GM23338 (cell line): Measurements from ENCODE around the gene ADSS1. TPM values are rescaled to one million over a fixed set of nuclear protein-coding genes. Genes with fewer than 3 reads are reported as not detected.

Experiments
- ATAC-seq: fragments of 200-7000 bp; cut with Tn5 transposase; 3 replicates; pipeline ENCODE4 v1.9.1; 2020
- DNase-seq: peaks from one replicate; pipeline ENCODE4 v3.0.0-alpha.2; 2015; ENCODE audit warnings: low spot score
- H2AFZ ChIP-seq: fragments of 200-600 bp; sonication (generic); 2 replicates; pipeline ENCODE4 v1.8.0; 2016; ENCODE audit warnings: antibody characterized with exemption, mild to moderate bottlenecking, moderate library complexity
- H3F3A ChIP-seq: fragments of 200-600 bp; sonication (generic); replicated peaks from 2 replicates; pipeline ENCODE4 v1.8.0; 2017; ENCODE audit warnings: antibody characterized with exemption, mixed run types, low read depth
- H3K27ac ChIP-seq: fragments of 200-600 bp; sonication (generic); 2 replicates; pipeline ENCODE4 v1.6.1; 2016; ENCODE audit warnings: low read depth
- H3K27me3 ChIP-seq: fragments of 200-600 bp; sonication (generic); 2 replicates; pipeline ENCODE4 v1.8.0; 2016; ENCODE audit warnings: mild to moderate bottlenecking, mixed run types, moderate library complexity; ENCODE audit not compliant: insufficient read depth
- H3K36me3 ChIP-seq: fragments of 200-600 bp; sonication (generic); 2 replicates; pipeline ENCODE4 v1.8.0; 2016; ENCODE audit warnings: mild to moderate bottlenecking; ENCODE audit not compliant: insufficient read depth
- H3K4me1 ChIP-seq: fragments of 200-600 bp; sonication (generic); 2 replicates; pipeline ENCODE4 v1.8.0; 2016; ENCODE audit warnings: mild to moderate bottlenecking, moderate library complexity; ENCODE audit not compliant: insufficient read depth
- H3K4me2 ChIP-seq: fragments of 200-600 bp; sonication (generic); 2 replicates; pipeline ENCODE4 v1.7.1; 2017; ENCODE audit warnings: mixed run types
- H3K4me3 ChIP-seq: fragments of 200-600 bp; sonication (generic); 2 replicates; pipeline ENCODE4 v1.6.1; 2016; ENCODE audit warnings: mixed run types
- H3K79me2 ChIP-seq: fragments of 200-600 bp; sonication (generic); replicated peaks from 2 replicates; pipeline ENCODE4 v1.8.0; 2017; ENCODE audit warnings: mild to moderate bottlenecking; ENCODE audit not compliant: insufficient read depth
- H3K9me2 ChIP-seq: fragments of 200-600 bp; sonication (generic); 2 replicates; pipeline ENCODE4 v1.8.0; 2017; ENCODE audit not compliant: insufficient read depth
- H4K20me1 ChIP-seq: fragments of 200-600 bp; sonication (generic); replicated peaks from 2 replicates; pipeline ENCODE4 v1.8.0; 2017; ENCODE audit warnings: mild to moderate bottlenecking; ENCODE audit not compliant: insufficient read depth
- H3K27ac Mint-ChIP-seq: 2 replicates; pipeline ENCODE4 v1.8.0; 2020; ENCODE audit warnings: inconsistent platforms, mild to moderate bottlenecking, moderate library complexity, mixed read lengths
- H3K27me3 Mint-ChIP-seq: 3 replicates; pipeline ENCODE4 v1.8.0; 2022; ENCODE audit warnings: low read depth, mild to moderate bottlenecking, moderate library complexity, mixed read lengths, inconsistent platforms; ENCODE audit not compliant: insufficient read depth, poor library complexity
- H3K36me3 Mint-ChIP-seq: 3 replicates; pipeline ENCODE4 v1.8.0; 2021; ENCODE audit warnings: low read depth, mild to moderate bottlenecking, inconsistent platforms, moderate library complexity, mixed read lengths
- H3K4me1 Mint-ChIP-seq: 3 replicates; pipeline ENCODE4 v1.8.0; 2020; ENCODE audit warnings: mild to moderate bottlenecking, inconsistent platforms, mixed read lengths
- H3K4me3 Mint-ChIP-seq: 3 replicates; pipeline ENCODE4 v1.8.0; 2021; ENCODE audit warnings: moderate library complexity, mild to moderate bottlenecking, inconsistent platforms, mixed read lengths
- H3K9me3 Mint-ChIP-seq: 3 replicates; pipeline ENCODE4 v1.8.0; 2020; ENCODE audit warnings: moderate library complexity, mild to moderate bottlenecking, inconsistent platforms, mixed read lengths
- EZH2 ChIP-seq: fragments of 200-600 bp; sonication (generic); IDR thresholded peaks from one replicate; pipeline ENCODE4 v1.8.0; 2017; ENCODE audit warnings: antibody characterized with exemption, mild to moderate bottlenecking, low read depth; ENCODE audit not compliant: unreplicated experiment
- EZH2phosphoT487 ChIP-seq: fragments of 200-600 bp; sonication (generic); IDR thresholded peaks from one replicate; pipeline ENCODE4 v1.8.1; 2018; ENCODE audit warnings: antibody characterized with exemption; ENCODE audit not compliant: unreplicated experiment
- JUNB ChIP-seq: IDR thresholded peaks from one replicate; pipeline ENCODE4 v1.6.1; 2016; ENCODE audit warnings: antibody characterized with exemption; ENCODE audit not compliant: unreplicated experiment
- NANOG ChIP-seq: IDR thresholded peaks from 2 replicates; pipeline ENCODE4 v1.6.1; 2016; ENCODE audit warnings: antibody characterized with exemption, borderline replicate concordance
- STAT1 ChIP-seq: IDR thresholded peaks from one replicate; pipeline ENCODE4 v1.6.1; 2016; ENCODE audit warnings: antibody characterized with exemption; ENCODE audit not compliant: unreplicated experiment
- ZNF114 ChIP-seq: fragments of 250-450 bp; sonication (Bioruptor Pico); IDR thresholded peaks from 2 replicates; pipeline ENCODE4 v1.5.0; 2020; ENCODE audit warnings: mild to moderate bottlenecking, moderate library complexity
- ZNF331 ChIP-seq: fragments of 250-450 bp; sonication (Bioruptor Pico); IDR thresholded peaks from 2 replicates; pipeline ENCODE4 v1.5.0; 2020; ENCODE audit warnings: low read depth, mild to moderate bottlenecking, moderate library complexity
- polyA plus RNA-seq: library from polyadenylated mRNA; unstranded; fragments of >200 nt; fragmentation: Nextera tagmentation; extraction: Ambion mirVana; gene quantifications from 2 replicates; pipeline ENCODE4 v1.2.1, GENCODE V29; 2016
- total RNA-seq: library from RNA; depleted of rRNA; stranded (reverse); fragments of >200 nt; shearing (Covaris generic); gene quantifications from 2 replicates; pipeline ENCODE4 v1.2.3, GENCODE V29; 2014
- TF ChIP-seq, protein P1 (sequence below): fragments of 250-450 bp; sonication (Bioruptor Pico); IDR thresholded peaks from 2 replicates; pipeline ENCODE4 v1.5.0; 2020; ENCODE audit warnings: mild to moderate bottlenecking, moderate library complexity
- TF ChIP-seq, protein P2 (sequence below): IDR thresholded peaks from 2 replicates; pipeline ENCODE4 v1.6.1; 2016; ENCODE audit warnings: antibody characterized with exemption
- TF ChIP-seq, protein P3 (sequence below), 2 experiments: fragments of 200-600 bp in 1 of 2; sonication (generic) in 1 of 2; conservative IDR thresholded peaks; 2 replicates each; pipeline versions ENCODE4 v1.5.1 to v1.6.1; 2016 to 2017; ENCODE audit warnings: antibody characterized with exemption in 2 of 2, low read depth in 2 of 2, mild to moderate bottlenecking in 2 of 2, moderate library complexity in 1 of 2

The ADSS1 gene
- total and polyA plus RNA-seq, 2 experiments from 2014 or later = 9.5 to 11.6 TPM

DNA sequence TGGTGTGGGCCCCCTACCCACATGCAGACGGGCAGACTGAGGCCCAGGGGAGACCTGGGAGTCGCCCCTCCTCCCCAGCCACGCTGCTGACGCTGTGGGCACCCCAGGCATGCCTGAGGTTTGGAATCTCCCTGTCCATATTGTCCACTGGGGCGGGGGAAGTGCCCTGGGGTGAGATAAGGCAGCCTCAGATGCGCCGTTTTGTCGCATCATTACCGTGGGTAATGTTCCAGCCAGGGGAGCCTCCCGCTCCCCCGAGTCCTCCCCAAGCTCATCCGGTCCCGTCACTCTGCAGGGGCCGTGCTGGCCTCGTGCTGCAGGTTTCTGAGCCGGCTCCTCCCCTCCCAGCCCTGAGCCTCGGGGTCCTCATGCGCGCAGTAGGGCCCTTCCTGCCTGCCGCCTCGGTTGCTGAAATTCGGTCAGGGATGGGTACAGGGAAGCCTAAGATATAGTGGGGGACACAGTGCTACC, 23.2 kb upstream of the ADSS1 start (continued):
- TF ChIP-seq, protein P1, sequence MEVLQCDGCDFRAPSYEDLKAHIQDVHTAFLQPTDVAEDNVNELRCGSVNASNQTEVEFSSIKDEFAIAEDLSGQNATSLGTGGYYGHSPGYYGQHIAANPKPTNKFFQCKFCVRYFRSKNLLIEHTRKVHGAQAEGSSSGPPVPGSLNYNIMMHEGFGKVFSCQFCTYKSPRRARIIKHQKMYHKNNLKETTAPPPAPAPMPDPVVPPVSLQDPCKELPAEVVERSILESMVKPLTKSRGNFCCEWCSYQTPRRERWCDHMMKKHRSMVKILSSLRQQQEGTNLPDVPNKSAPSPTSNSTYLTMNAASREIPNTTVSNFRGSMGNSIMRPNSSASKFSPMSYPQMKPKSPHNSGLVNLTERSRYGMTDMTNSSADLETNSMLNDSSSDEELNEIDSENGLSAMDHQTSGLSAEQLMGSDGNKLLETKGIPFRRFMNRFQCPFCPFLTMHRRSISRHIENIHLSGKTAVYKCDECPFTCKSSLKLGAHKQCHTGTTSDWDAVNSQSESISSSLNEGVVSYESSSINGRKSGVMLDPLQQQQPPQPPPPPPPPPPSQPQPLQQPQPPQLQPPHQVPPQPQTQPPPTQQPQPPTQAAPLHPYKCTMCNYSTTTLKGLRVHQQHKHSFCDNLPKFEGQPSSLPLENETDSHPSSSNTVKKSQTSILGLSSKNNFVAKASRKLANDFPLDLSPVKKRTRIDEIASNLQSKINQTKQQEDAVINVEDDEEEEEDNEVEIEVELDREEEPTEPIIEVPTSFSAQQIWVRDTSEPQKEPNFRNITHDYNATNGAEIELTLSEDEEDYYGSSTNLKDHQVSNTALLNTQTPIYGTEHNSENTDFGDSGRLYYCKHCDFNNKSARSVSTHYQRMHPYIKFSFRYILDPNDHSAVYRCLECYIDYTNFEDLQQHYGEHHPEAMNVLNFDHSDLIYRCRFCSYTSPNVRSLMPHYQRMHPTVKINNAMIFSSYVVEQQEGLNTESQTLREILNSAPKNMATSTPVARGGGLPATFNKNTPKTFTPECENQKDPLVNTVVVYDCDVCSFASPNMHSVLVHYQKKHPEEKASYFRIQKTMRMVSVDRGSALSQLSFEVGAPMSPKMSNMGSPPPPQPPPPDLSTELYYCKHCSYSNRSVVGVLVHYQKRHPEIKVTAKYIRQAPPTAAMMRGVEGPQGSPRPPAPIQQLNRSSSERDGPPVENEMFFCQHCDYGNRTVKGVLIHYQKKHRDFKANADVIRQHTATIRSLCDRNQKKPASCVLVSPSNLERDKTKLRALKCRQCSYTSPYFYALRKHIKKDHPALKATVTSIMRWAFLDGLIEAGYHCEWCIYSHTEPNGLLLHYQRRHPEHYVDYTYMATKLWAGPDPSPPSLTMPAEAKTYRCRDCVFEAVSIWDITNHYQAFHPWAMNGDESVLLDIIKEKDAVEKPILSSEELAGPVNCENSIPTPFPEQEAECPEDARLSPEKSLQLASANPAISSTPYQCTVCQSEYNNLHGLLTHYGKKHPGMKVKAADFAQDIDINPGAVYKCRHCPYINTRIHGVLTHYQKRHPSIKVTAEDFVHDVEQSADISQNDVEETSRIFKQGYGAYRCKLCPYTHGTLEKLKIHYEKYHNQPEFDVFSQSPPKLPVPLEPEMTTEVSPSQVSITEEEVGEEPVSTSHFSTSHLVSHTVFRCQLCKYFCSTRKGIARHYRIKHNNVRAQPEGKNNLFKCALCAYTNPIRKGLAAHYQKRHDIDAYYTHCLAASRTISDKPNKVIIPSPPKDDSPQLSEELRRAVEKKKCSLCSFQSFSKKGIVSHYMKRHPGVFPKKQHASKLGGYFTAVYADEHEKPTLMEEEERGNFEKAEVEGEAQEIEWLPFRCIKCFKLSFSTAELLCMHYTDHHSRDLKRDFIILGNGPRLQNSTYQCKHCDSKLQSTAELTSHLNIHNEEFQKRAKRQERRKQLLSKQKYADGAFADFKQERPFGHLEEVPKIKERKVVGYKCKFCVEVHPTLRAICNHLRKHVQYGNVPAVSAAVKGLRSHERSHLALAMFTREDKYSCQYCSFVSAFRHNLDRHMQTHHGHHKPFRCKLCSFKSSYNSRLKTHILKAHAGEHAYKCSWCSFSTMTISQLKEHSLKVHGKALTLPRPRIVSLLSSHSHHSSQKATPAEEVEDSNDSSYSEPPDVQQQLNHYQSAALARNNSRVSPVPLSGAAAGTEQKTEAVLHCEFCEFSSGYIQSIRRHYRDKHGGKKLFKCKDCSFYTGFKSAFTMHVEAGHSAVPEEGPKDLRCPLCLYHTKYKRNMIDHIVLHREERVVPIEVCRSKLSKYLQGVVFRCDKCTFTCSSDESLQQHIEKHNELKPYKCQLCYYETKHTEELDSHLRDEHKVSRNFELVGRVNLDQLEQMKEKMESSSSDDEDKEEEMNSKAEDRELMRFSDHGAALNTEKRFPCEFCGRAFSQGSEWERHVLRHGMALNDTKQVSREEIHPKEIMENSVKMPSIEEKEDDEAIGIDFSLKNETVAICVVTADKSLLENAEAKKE (CRISPR knock-in tag) = no peak
- TF ChIP-seq, protein P2, sequence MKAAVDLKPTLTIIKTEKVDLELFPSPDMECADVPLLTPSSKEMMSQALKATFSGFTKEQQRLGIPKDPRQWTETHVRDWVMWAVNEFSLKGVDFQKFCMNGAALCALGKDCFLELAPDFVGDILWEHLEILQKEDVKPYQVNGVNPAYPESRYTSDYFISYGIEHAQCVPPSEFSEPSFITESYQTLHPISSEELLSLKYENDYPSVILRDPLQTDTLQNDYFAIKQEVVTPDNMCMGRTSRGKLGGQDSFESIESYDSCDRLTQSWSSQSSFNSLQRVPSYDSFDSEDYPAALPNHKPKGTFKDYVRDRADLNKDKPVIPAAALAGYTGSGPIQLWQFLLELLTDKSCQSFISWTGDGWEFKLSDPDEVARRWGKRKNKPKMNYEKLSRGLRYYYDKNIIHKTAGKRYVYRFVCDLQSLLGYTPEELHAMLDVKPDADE = no peak
- TF ChIP-seq ZNF331 (CRISPR knock-in tag) = no peak

DNA sequence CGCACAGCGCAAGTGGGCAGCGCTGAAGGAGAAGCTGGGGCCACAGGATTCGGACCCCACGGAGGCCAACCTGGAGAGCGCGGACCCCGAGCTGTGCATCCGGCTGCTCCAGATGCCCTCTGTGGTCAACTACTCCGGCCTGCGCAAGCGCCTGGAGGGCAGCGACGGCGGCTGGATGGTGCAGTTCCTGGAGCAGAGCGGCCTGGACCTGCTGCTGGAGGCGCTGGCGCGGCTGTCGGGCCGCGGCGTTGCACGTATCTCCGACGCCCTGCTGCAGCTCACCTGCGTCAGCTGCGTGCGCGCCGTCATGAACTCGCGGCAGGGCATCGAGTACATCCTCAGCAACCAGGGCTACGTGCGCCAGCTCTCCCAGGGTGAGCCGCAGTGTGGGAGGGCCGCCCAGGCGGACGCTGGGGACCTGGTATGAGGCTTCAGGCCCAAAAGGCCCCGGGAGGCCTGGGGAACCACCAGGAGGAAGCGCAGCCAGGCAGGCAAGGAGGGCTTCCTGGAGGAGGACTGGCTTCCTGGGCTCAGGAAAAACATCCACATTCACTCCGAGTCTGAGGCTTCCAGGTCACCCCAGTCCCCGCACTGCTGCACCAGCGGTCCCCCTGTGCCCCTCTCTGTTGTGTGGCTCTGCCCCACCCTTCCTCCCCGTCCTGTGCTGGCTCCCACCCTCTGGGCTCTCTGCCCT, 22.5 kb upstream of the ADSS1 start:
- 0 out of 2 replicates have a peak, but pooled peaks cover 2% of the 10 kb centered on the region for H3F3A ChIP-seq
- Mint-ChIP-seq H3K4me1 (peaks cover 12% of the 10 kb centered on the region), H3K36me3 (peaks cover 33% of the 10 kb centered on the region), H3K9me3 (peaks cover 19% of the 10 kb centered on the region), H3K27me3 (peaks cover 8% of the 10 kb centered on the region), H3K27ac (no peak overlapping the region), H3K4me3 (no peak overlapping the region)
- DNase-seq = no peak
- H3K79me2 ChIP-seq = no peaks in the 10 kb centered on the region
- H3K4me3 ChIP-seq = no peak overlapping the region
- TF ChIP-seq JUNB = no peak
- TF ChIP-seq ZNF331 (CRISPR knock-in tag) = no peak
- TF ChIP-seq EZH2 = no peak
- no peak for TF ChIP-seq EZH2phosphoT487
- TF ChIP-seq NANOG = no peak
- TF ChIP-seq, protein P2 = no peak
- TF ChIP-seq, protein P3, sequence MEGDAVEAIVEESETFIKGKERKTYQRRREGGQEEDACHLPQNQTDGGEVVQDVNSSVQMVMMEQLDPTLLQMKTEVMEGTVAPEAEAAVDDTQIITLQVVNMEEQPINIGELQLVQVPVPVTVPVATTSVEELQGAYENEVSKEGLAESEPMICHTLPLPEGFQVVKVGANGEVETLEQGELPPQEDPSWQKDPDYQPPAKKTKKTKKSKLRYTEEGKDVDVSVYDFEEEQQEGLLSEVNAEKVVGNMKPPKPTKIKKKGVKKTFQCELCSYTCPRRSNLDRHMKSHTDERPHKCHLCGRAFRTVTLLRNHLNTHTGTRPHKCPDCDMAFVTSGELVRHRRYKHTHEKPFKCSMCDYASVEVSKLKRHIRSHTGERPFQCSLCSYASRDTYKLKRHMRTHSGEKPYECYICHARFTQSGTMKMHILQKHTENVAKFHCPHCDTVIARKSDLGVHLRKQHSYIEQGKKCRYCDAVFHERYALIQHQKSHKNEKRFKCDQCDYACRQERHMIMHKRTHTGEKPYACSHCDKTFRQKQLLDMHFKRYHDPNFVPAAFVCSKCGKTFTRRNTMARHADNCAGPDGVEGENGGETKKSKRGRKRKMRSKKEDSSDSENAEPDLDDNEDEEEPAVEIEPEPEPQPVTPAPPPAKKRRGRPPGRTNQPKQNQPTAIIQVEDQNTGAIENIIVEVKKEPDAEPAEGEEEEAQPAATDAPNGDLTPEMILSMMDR (conservative IDR thresholded peaks at IDR 0.05; ENCODE audit: low read depth in 2 of 2) = no peak
- no peak for TF ChIP-seq ZNF114 (CRISPR knock-in tag)
- no peak for TF ChIP-seq STAT1
- H3K27me3 ChIP-seq = no peaks in the 10 kb centered on the region
- H3K4me2 ChIP-seq = no peak overlapping the region
- no peak; the same call in 2 of the 3 replicates for ATAC-seq
- no peak overlapping the region for H2AFZ ChIP-seq
- peaks cover 12% of the 10 kb centered on the region; the same call in 1 of the 2 replicates for H3K36me3 ChIP-seq
- no peak overlapping the region for H3K27ac ChIP-seq
- H3K4me1 ChIP-seq = peaks cover 8% of the 10 kb centered on the region; the same call in 1 of the 2 replicates
- no peaks in the 10 kb centered on the region for H3K9me2 ChIP-seq
- H4K20me1 ChIP-seq = no peaks in the 10 kb centered on the region; the same call in 1 of the 2 replicates
